ENCODE results near the gene EGFL8.

DNA sequence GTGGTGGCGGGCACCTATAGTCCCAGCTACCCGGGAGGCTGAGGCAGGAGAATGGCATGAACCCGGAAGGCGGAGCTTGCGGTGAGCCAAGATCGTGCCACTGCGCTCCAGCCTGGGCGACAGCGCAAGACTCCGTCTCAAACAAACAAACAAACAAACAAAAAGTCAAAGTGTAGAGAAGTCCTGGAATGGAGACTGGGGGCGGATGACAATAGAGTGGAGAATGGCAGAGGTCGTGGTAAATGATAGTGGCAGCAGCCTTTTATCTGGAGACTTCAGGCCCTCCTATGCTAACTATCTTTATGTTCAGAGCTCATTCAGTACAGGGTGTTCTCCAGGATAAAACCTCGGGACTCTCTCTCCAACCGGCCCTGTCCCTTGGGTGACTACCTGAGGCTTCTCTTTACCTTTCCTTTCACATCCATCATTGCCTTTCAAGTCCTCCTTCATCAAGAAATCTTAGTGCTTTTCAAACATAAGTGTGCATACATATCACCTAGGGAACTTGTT lies 32.9 kb upstream of the EGFL8 start:
- TF ChIP-seq YY1 (IDR thresholded peaks at IDR 0.05; ENCODE audit: low read depth), result no peak
- TF ChIP-seq TEAD4 (IDR thresholded peaks at IDR 0.05), result no peak
- no peak for TF ChIP-seq ZBTB7A (IDR thresholded peaks at IDR 0.05; ENCODE audit: low read depth)
- TF ChIP-seq REST (IDR thresholded peaks at IDR 0.05; ENCODE audit: low read depth), result no peak
- no peak for TF ChIP-seq RAD21 (IDR thresholded peaks at IDR 0.05; ENCODE audit: low read depth)
- TF ChIP-seq TAF1 (IDR thresholded peaks at IDR 0.05; ENCODE audit: low read depth), result no peak
- TF ChIP-seq FOXM1 (IDR thresholded peaks at IDR 0.05; ENCODE audit: borderline replicate concordance, low read depth), result no peak
- no peak for TF ChIP-seq EP300 (IDR thresholded peaks at IDR 0.05; ENCODE audit: borderline replicate concordance)
- TF ChIP-seq, protein P1, sequence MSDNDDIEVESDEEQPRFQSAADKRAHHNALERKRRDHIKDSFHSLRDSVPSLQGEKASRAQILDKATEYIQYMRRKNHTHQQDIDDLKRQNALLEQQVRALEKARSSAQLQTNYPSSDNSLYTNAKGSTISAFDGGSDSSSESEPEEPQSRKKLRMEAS (IDR thresholded peaks at IDR 0.05), result no peak
- TF ChIP-seq NFIC (IDR thresholded peaks at IDR 0.05), result no peak
- no peak for TF ChIP-seq CREB1 (IDR thresholded peaks at IDR 0.05; ENCODE audit: low read depth)
- no peak for TF ChIP-seq TCF12 (IDR thresholded peaks at IDR 0.05; ENCODE audit: low read depth)
- TF ChIP-seq EGR1 (IDR thresholded peaks at IDR 0.05), result no peak
